Osteoblast (primary cell): Measurements from ENCODE around the gene RUVBL1. TPM values are rescaled to one million over a fixed set of nuclear protein-coding genes. Genes with fewer than 3 reads are reported as not detected.

Experiments used
- DNase-seq: peaks from one replicate; pipeline ENCODE4 v3.0.0; 2011; ENCODE audit warnings: low spot score, mixed read lengths; ENCODE audit not compliant: insufficient read length; ENCODE audit errors: missing footprints
- H2AFZ ChIP-seq: 2 replicates; pipeline ENCODE4 v1.6.0; 2011; ENCODE audit warnings: mild to moderate bottlenecking, low read length
- H3K27ac ChIP-seq: 2 replicates; pipeline ENCODE4 v1.5.1; 2011; ENCODE audit warnings: mild to moderate bottlenecking, low read depth, low read length, moderate library complexity
- H3K27me3 ChIP-seq: 2 replicates; pipeline ENCODE4 v1.6.0; 2012; ENCODE audit warnings: mild to moderate bottlenecking, control low read depth, inconsistent platforms, low read length, moderate library complexity; ENCODE audit not compliant: insufficient read depth
- H3K36me3 ChIP-seq: 2 replicates; pipeline ENCODE4 v1.5.1; 2011; ENCODE audit warnings: mild to moderate bottlenecking, low read length, control low read depth, moderate library complexity; ENCODE audit not compliant: insufficient read depth
- H3K4me1 ChIP-seq: 2 replicates; pipeline ENCODE4 v1.5.1; 2011; ENCODE audit warnings: mild to moderate bottlenecking, low read length, control low read depth, moderate library complexity; ENCODE audit not compliant: insufficient read depth
- H3K4me2 ChIP-seq: 2 replicates; pipeline ENCODE4 v1.6.0; 2011; ENCODE audit warnings: mild to moderate bottlenecking, low read length; ENCODE audit not compliant: insufficient read depth
- H3K4me3 ChIP-seq: fragments of 200-600 bp; sonication (generic); 3 replicates; pipeline ENCODE4 v1.5.1; 2012; ENCODE audit warnings: mild to moderate bottlenecking, low read length, inconsistent platforms; ENCODE audit not compliant: insufficient read depth
- H3K79me2 ChIP-seq: 2 replicates; pipeline ENCODE4 v1.6.0; 2012; ENCODE audit warnings: mild to moderate bottlenecking, low read length, control low read depth, inconsistent platforms; ENCODE audit not compliant: insufficient read depth
- H3K9me3 ChIP-seq: 2 replicates; pipeline ENCODE4 v1.5.1; 2011; ENCODE audit warnings: low read depth, low read length, control low read depth
- H4K20me1 ChIP-seq: 2 replicates; pipeline ENCODE4 v1.6.0; 2012; ENCODE audit warnings: mild to moderate bottlenecking, low read length, control low read depth; ENCODE audit not compliant: insufficient read depth
- small RNA-seq: library from RNA; depleted of rRNA; stranded (forward); fragments of <200 nt; gene quantifications from one replicate; pipeline ENCODE3, GENCODE V24; 2012
- total RNA-seq: library from RNA; depleted of rRNA; stranded (reverse); fragments of >200 nt; gene quantifications from 2 replicates; pipeline ENCODE4 v1.2.3, GENCODE V29; 2012
- TF ChIP-seq, protein P1 (sequence below): IDR thresholded peaks from 2 replicates; pipeline ENCODE4 v1.5.1; 2011; ENCODE audit warnings: mild to moderate bottlenecking, low read depth, low read length, moderate library complexity; ENCODE audit errors: extremely low read depth

The RUVBL1 gene
- total RNA-seq, 1 donor = 41.6 TPM

DNA sequence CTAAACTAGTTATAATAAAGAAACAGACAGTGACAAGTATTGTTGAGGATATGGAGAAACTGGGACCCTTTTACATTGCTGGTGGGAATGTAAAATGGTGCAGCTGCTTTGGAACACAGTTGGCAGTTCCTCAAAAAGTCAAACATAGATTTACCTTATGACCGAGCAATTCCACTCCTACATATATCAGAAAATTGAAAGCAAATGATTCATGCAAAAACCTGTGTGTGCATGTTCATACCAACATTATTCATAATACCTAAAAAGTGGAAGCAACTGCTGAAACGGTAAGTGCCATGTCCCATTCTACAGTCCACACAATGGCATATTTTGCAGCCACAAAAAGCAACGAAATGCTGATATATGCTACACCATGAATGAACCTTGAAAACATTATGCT is 83.6 kb downstream of the RUVBL1 start:
- DNase-seq = no peak
- H3K27me3 ChIP-seq = peaks cover 40% of the 10 kb centered on the region

GRCh38 chr3:128036119-128036518 is 87.5 kb downstream of the RUVBL1 start:
- H3K4me1 ChIP-seq = no peaks in the 10 kb centered on the region
- no peaks in the 10 kb centered on the region for H4K20me1 ChIP-seq
- TF ChIP-seq, protein P1, sequence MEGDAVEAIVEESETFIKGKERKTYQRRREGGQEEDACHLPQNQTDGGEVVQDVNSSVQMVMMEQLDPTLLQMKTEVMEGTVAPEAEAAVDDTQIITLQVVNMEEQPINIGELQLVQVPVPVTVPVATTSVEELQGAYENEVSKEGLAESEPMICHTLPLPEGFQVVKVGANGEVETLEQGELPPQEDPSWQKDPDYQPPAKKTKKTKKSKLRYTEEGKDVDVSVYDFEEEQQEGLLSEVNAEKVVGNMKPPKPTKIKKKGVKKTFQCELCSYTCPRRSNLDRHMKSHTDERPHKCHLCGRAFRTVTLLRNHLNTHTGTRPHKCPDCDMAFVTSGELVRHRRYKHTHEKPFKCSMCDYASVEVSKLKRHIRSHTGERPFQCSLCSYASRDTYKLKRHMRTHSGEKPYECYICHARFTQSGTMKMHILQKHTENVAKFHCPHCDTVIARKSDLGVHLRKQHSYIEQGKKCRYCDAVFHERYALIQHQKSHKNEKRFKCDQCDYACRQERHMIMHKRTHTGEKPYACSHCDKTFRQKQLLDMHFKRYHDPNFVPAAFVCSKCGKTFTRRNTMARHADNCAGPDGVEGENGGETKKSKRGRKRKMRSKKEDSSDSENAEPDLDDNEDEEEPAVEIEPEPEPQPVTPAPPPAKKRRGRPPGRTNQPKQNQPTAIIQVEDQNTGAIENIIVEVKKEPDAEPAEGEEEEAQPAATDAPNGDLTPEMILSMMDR = no peak
- H3K79me2 ChIP-seq = no peaks in the 10 kb centered on the region
- H2AFZ ChIP-seq = no peak overlapping the region
- no peaks in the 10 kb centered on the region for H3K36me3 ChIP-seq
- peaks cover 29% of the 10 kb centered on the region for H3K27me3 ChIP-seq
- no peak overlapping the region for H3K27ac ChIP-seq
- no peak overlapping the region for H3K4me3 ChIP-seq
- DNase-seq = no peak
- no peaks in the 10 kb centered on the region for H3K9me3 ChIP-seq
- H3K4me2 ChIP-seq = no peak overlapping the region

More for the DNA sequence above, 83.6 kb downstream of the RUVBL1 start:
- Histone ChIP-seq H3K4me1 (no peaks in the 10 kb centered on the region), H3K9me3 (no peaks in the 10 kb centered on the region), H3K4me3 (no peak overlapping the region), H3K36me3 (no peaks in the 10 kb centered on the region), H3K79me2 (no peaks in the 10 kb centered on the region), H3K4me2 (no peak overlapping the region), H4K20me1 (no peaks in the 10 kb centered on the region), H3K27ac (no peak overlapping the region), H2AFZ (no peak overlapping the region)
- TF ChIP-seq, protein P1 = no peak

DNA sequence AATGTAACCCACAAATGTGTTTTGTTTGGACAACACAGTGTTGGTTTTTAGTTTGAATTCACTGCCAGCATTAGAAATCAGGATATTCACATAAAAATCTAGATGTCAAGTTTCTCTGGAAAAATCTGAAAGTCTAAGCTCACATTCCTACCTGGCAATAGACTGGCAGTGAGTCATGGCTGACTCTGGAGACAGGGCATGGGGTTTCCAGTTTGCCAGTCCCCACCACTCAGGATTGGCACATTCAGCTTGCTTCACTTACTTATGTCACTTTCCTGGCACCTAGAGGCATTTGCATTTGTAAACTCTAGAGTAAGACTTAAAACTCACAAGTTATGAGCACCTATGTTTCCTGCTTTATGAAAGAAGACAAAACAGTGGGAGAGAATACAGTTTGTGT is 90.5 kb downstream of the RUVBL1 start:
- H3K4me3 ChIP-seq = no peak overlapping the region
- H3K27ac ChIP-seq = no peak overlapping the region
- no peaks in the 10 kb centered on the region for H3K4me1 ChIP-seq
- no peaks in the 10 kb centered on the region for H4K20me1 ChIP-seq
- no peaks in the 10 kb centered on the region for H3K9me3 ChIP-seq
- TF ChIP-seq, protein P1 = no peak
- no peak overlapping the region for H2AFZ ChIP-seq
- H3K79me2 ChIP-seq = no peaks in the 10 kb centered on the region
- H3K36me3 ChIP-seq = no peaks in the 10 kb centered on the region
- peaks cover 15% of the 10 kb centered on the region for H3K27me3 ChIP-seq
- no peak for DNase-seq
- H3K4me2 ChIP-seq = no peak overlapping the region

Small RNA genes lying within 50 kb of the gene (small RNA-seq; reads per million reads assigned to genes)
- gene RNU2-37P (0.67 reads per million), gene RNU6-823P (not detected)

Other genes with a start within 250 kb of the RUVBL1 start
- not detected in 2 replicates for gene KBTBD12, start 208.6 kb downstream of the RUVBL1 start, total RNA-seq
- gene SEC61A1, start 71.4 kb downstream of the RUVBL1 start, total RNA-seq = 350 and 355 TPM in 2 replicates
- gene EEFSEC, start 29.7 kb upstream of the RUVBL1 start, total RNA-seq = 4.4 and 5.1 TPM in 2 replicates